ENCODE results near the gene DUS1L.

DUS1L gene

GRCh38 chr17:82076018-82076784 lies 10.6 kb upstream of the DUS1L start:
- H3K27ac ChIP-seq: no peak overlapping the region
- TF ChIP-seq CTCF (conservative IDR thresholded peaks at IDR 0.05): no peak

- no peak overlapping the region for H3K27ac ChIP-seq
- no peak for TF ChIP-seq CTCF (conservative IDR thresholded peaks at IDR 0.05)
Measured at GRCh38 chr17:82073446-82073845, 7.8 kb upstream of the DUS1L start.

DNA sequence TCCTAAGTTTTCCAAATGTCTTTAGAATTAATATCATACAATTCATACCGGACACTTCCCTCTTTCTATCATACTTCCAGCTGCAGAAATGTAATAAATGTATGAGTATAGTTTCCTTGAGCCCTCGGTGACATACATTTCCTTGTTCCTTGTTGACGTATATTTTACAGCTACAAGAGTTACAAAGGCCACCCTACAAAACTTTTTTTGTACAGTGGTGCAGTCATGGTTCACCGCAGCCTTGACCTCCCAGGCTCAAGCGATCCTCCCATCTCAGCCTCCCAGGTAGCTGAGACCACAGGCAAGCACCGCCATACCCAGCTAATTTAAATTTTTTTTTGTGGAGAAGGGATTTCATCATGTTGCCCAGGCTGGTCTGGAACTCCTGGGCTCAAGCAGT lies 7.2 kb upstream of the DUS1L start:
- H3K27ac ChIP-seq: no peak overlapping the region
- no peak for TF ChIP-seq CTCF (conservative IDR thresholded peaks at IDR 0.05)

DNA sequence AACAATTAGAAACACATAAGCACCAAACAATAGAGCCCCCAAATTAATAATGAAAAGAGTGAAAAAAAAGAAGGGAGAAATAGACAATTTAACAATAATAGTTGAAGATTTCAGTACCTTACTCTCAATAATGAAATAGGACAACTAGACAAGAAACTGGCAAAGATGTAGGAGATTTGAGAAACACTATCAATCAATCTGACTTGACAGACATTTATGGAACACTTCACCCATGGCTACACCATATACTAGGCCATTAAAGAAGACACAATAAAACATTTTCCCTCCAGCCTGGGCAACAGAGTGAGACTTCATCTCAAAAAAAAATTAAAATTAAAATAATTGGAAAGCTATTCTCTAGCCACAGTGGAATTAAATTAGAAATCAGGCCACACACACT lies 5.0 kb upstream of the DUS1L start:
- H3K27ac ChIP-seq: no peak overlapping the region
- no peak for TF ChIP-seq CTCF (conservative IDR thresholded peaks at IDR 0.05)

DNA sequence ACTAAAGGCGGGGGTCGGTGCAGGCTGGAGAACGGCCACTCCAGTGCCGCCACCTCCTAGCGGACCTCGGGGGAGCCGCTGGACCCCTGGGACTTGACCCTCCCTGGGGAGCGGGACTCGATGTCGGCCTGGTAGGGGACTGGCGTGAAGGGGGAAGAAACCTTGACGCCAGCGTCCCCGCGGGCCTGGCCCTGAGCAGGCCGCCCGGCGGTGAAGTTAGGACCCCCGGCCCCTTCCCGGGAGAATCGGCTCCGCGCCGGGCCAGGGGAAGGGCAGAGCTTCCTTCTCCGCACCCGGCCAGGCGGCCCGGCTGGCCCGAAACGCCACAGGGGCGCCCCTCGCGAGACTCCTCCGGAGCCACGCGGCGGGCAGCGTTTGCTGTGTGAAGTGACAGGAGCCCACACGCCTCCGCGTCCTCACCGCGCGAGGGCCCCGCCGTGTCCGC lies 389 bp downstream of the DUS1L start:
- no peak for TF ChIP-seq CTCF (conservative IDR thresholded peaks at IDR 0.05)
- H3K27ac ChIP-seq: peak overlapping the region; percentile 95

DNA sequence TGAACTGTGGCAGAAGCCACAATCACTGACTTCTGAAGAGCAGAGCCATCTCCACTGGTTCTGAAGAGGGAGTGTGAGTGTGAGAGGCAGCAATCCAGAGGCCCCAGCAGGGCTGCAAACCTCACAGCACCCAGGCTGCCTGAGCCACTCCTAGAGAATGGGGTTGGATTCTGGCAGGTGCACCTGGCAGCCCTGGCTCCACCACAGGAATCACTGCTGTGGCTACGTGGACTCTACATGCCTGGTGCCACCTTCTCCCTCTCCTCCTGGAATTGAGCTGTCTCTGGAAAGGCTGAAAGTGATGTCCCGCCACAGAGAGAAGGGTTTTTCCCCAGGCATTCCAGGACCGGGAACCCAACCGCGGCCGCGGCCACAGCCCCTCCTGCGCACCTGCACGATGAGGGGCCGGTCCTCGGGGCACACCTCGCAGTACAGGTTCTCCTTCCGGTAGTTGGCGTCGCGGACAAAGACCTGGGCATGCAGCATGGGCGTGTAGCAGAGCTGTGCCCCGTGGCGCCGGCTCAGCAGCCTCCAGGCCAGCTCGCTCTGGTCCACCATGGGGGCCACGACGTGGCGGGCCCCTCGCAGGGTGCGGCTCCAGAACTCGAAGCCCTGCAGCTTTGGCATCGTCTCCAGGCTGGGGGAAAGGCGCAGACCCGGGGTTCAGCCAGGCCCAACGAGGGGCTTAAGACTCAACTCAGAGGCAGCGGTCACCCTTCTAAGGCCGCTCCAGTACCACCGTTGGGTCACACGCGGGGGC lies 991 bp downstream of the DUS1L start:
- TF ChIP-seq CTCF (conservative IDR thresholded peaks at IDR 0.05): no peak
- H3K27ac ChIP-seq: peak overlapping the region; percentile 95

All from VCaP (cell line).